ENCODE measurements around the gene IQGAP2.
"Not testable (repeated sequence)": the region's sequence is repeated elsewhere in the genome, so short reads cannot be mapped to it uniquely, and the experiment has no call there.

IQGAP2 gene, protein sequence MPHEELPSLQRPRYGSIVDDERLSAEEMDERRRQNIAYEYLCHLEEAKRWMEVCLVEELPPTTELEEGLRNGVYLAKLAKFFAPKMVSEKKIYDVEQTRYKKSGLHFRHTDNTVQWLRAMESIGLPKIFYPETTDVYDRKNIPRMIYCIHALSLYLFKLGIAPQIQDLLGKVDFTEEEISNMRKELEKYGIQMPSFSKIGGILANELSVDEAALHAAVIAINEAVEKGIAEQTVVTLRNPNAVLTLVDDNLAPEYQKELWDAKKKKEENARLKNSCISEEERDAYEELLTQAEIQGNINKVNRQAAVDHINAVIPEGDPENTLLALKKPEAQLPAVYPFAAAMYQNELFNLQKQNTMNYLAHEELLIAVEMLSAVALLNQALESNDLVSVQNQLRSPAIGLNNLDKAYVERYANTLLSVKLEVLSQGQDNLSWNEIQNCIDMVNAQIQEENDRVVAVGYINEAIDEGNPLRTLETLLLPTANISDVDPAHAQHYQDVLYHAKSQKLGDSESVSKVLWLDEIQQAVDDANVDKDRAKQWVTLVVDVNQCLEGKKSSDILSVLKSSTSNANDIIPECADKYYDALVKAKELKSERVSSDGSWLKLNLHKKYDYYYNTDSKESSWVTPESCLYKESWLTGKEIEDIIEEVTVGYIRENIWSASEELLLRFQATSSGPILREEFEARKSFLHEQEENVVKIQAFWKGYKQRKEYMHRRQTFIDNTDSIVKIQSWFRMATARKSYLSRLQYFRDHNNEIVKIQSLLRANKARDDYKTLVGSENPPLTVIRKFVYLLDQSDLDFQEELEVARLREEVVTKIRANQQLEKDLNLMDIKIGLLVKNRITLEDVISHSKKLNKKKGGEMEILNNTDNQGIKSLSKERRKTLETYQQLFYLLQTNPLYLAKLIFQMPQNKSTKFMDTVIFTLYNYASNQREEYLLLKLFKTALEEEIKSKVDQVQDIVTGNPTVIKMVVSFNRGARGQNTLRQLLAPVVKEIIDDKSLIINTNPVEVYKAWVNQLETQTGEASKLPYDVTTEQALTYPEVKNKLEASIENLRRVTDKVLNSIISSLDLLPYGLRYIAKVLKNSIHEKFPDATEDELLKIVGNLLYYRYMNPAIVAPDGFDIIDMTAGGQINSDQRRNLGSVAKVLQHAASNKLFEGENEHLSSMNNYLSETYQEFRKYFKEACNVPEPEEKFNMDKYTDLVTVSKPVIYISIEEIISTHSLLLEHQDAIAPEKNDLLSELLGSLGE (N-terminal part only)

DNA sequence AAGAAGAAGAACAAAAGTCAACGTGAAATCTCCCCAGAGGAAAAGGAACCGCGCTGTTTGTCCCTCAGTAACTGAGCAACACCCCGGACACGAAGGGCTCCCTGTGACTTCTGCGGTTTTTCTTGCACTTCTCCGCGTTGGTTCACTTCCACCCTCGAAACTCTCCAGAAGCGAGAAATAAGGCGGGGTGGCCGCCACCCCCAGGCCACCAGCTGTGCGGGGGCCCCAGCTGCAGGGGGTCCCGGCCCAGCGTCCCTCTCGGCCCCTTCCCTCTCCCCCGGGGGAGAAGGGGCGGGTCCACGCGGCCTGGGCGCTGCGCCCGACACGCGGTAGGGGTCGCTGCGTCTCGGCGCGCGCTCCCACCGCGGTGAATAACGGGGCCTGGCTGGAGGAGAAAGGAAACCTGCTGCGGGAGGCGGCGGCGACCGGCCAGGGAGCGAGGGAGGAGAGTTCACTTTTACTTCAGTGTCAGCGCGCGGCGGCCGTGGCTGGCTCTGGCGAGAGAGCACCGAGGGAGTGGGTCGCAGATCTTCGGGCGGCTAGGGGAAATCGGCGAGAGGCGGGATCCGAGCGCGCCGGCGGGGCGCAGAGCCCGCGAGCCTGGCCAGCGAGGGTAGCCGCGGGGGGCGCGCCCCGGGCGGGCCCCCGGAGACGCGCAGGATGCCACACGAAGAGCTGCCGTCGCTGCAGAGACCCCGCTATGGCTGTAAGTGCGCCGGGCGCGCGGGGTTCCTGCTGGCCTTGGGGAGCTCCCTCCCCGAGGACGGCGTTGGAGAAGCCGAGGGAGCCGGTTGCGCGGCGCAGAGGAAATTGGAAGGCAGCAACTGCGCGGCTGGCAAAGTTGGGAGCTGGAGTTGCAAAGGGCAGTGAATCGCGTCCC, at the start of gene IQGAP2:
IQGAP2 (plus strand) TSS at position 400 of the 880 bp plus-strand sequence; CDS start at position 661, 261 bp downstream.
- peak; percentile 57 for DNase-seq

DNA sequence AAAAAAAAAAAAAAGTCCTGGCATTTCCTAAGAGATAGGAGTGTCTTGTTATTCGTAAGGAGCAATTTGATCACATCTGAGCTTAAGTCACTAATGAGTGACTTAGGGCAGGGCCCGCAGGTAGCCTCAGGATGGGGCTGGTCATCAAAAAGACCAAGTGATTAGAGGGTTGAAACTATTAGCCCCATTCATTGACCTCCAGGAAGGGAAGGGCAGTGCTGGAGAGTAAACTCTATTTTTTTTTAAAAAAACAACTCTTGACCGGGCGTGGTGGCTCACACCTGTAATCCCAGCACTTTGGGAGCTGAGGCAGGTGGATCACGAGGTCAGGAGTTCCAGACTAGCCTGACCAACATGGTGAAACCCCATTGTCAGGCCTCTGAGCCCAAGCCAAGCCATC, 46.2 kb upstream of the IQGAP2 start:
- no peak for DNase-seq

DNA sequence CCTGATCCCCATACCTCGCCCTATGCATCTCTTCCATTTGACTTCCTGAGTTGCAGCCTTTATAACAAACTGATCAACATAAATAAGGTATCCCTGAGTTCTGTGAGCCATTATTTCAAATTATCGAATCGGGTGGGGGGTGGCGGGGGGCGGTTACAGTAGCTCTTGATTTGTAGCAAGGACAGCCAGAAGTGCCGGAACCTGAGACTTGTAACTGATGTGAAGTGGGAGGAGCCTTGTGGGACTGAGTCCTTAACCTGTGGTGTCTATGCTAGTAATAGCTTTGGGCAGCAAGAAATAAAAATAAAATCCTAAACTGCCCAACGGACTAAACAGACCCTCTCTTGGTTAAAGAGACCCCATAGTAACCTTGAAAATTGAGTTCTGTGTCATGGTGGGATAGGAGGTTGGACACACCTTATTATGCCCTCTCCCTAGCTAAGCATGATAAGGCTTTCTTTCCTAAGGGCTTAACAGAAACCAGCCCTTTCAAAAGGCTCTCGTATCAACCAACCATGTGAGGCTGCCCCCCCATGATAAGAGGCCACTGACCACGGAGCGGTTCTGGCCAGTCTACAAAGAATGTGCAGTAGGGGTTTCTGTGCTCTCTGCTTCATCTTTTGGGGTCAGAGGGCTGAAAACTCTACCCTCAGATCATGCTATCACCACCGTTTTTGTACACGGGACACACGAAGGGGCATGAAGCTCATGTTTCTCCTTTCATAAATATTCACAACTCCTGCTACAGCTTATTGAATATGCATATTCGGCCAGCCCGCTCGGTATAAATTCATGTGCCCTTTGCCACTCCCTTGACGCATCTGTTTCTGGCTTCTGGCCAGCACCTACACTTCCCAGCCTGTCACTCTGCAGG, 39.5 kb upstream of the IQGAP2 start:
- DNase-seq = no peak

DNA sequence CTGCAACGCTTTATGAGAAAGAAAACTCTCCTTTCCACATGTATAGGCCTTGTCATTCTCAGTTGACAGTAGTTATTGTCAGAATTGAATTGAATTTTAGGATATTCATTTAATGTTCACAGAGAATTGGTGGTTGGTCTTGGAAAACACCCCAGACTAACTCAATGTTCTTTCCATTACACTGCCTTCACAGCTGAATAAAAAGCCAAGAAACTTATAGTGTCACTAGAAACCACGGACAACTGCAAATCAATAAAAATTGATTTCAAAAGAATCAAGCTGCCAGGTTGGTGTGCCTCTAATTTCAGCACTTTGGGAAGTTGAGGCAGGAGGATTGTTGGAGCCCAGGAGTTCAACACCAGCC, 38.9 kb upstream of the IQGAP2 start:
- DNase-seq = no peak

DNA sequence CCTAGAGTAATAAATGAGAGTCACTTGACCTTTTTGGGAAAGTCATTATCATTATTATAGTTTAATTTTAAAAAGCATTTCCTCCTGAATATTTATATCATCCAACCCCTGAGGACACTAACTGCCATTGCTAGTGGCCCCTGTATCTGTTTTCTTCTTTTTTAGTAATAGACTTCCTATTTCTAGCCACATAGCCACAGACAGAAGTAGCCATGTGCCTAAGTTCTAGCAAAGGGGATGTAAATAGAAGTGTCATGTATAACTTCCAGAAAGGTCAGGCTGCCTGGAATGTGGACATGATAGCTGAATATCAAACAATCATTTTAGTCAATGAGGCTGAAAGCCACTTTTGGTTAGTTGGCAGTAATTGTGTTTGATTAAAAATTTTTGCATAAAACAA, 37.5 kb upstream of the IQGAP2 start:
- no peak for DNase-seq

DNA sequence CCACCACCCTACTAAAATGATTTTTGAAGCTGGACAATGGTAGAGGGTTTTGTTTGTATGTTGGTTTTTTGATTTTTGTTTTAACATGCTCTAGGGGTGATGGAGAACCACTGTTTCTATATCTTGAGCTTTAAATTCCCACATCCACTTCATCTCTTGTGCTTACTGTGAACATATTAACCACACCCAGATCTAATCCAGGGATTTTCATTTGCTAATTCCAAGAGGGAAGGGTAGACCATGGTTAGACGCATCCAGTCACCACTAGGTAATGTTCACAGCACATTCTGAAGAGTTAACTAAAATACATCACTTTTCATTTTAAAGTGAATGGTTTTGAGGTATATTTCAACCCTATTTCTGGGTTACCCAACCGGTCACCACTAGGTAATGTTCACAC, 36.5 kb upstream of the IQGAP2 start:
- no peak for DNase-seq

DNA sequence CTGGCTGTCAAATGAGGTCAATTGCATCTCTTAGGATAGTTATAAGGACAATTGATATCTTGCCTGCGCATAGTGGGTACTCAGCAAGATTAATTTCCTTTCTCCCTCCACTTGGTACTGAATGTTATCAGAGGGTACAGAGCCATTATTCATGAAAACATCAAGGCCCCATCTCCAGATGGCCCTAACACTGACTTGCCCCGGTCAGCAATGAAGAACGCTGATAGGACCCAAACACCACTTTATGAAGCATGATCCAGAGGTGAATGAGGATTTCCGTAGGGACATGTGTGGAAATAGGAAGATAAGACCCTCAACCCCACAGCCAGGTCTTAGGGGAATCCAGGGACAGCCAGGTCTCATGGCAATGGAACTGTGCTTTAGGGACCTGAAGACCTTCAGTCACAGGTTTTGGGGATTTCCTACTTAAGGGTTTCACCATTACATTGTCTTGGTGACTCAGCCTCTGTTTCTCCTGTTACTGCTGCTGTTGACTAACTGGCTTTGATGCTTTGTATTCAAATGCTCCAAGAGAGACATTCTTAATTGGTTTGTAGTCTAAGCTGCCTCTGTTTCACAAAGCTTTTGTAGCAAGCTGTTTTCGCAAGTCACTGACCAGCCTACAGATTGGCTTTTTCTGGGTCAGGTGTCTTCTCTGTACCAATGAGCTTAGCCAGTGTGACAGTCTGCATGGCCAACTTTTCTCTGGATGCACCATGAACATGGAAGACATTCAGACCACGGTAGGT, 35.3 kb upstream of the IQGAP2 start:
- DNase-seq = peak; percentile 7

DNA sequence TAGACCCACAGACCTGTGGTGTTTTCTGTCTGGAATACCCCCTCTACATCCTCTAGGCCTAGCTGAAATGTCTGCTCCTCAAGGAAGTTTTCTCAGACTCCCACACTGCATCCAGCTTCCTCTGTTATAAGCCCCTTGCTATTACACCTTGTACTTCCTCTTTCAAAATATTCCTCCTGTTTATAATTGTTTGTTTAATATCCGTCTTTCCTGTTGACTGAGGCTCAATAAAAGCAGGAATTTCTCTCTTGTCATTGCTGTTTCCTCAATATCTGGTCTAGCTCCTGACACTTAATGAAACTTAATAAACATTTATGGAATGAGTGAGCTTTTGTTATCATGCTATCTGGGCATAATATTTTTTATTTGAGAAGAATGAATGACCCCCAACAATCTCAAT, 34.1 kb upstream of the IQGAP2 start:
- DNase-seq = no peak

DNA sequence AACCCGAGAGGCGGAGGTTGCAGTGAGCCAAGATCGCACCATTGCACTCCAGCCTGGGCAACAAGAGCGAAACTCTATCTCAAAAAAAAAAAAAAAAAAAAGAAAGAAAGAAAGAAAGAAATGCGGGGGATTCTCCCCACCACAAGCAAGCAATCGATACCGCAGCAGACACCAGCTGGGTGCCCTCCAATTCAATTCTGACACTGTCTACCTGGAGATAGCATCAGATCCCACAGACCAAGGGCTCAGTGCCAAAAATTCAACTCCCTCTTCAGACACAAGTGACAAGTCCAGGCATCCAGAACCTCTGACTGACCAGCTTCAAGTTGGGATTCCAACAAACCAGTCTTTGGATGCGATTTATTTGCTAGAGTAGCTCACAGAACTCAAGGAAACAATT, 33.4 kb upstream of the IQGAP2 start:
- DNase-seq = not testable (repeated sequence)

DNA sequence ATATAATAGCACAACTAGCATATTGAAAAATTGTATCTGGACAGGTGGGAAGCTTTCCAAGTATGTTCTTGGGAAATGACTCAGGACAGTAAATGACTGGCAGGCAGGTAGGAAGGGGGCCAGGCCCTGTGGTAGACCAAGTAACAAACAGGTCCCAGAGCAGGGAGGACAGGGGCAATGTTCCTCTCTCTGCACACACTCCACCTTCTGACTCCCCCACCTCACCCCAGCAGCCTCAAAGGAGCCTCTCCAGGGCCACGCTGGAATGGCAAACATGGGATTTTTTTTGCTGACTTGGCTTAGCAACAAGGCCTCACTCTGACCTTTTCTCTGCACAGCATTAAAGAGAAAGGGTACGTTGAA, 31.1 kb upstream of the IQGAP2 start:
- no peak for DNase-seq

DNA sequence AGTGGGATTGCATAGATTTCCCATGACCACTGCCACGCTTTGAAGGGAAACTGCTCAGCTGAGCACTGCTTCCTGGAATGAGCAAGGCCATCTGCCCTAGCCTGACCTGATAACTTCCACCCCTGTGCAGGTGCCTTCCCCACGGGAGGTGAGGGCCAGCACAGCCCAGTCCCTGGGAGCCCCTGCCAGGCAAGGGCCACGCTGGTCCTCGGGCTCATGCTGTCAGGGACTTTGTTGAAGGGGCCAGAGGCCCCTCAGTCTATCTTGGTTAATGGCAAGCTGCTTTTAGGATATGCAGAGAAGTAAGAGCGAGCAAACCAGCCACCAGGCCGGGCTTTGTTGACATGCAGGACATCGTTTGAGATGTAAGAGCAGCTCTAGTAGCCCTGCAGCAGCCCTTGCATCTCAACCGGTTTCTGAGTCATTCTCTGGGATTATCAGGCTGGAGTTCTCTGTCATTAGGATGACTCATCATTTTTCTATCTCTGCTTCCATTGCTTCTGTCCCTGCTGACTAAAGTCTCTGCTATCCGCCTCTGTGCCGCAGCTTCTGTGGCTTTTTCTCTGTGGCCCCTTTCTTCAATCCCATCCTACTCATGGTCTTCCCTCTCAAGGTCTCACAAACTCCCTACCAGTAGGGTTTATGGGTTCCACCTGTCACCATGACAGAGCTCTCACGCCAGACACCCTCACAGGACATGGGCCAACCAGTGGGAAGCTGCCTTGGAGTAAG, 30.6 kb upstream of the IQGAP2 start:
- DNase-seq = peak; percentile 94

DNA sequence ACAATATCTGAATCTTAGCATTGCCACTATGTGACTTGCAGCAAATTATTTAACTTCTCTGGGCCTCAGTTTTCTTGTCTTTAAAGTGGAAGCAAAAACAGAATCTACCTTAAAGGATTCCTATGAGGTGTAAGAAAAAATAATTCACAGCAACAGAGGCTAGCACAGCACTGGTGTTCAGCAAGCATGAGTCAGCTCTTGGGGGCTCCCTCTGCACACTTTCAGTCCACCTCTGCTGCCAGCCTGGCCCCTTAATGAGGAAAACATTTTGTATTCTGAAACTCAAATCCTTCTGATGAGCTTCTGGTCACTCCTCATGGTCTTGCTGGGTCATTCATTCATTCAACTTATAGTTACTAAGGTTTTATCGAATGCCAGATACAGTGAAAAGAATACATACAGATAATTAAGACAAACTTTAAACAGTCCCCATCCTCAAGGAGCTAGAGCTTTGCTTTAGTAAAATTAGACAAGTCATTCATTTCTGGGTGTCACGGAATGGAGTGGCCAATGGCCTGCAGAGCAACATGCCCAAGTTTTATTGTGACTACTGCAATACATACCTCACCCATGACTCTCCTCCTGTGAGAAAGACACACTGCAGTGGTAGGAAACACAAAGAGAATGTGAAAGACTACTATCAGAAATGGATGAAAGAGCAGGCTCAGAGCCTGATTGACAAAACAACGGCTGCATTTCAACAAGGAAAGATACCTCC, 26.8 kb upstream of the IQGAP2 start:
- DNase-seq = peak; percentile 25

DNA sequence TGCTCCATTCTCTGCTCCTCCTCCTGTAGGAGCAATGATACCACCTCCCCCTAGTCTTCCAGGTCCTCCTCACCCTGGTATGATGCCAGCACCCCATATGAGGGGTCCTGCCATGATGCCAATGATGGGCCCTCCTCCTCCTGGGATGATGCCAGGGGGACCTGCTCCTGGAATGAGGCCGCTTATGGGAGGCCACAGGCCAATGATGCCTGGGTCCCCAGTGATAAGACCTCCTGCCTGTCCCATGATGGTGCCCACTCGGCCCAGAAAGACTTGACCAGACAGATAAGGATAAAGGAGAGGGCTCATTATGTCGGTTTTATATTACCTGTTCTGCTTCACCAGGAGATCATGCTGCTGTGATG, 26.2 kb upstream of the IQGAP2 start:
- no peak for DNase-seq

DNA sequence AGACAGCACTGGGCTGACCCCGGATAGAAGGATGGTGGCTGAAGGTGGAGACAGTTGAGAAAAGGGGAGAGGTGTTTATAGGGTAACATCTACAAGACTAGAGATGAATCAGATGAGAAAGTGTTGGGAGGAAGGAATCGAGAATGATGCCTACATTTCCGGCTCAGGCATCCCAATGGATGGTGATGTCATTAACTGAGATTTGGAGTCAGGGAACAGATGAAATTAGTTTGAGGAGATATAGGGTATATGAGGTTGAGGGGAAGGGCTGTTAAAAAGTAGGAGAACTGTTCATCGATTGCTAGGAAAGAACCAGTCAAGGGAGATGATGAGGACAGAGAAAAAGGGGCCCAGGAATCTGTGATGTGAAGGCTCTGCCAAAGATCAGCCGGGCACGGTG, 24.7 kb upstream of the IQGAP2 start:
- DNase-seq = no peak

DNA sequence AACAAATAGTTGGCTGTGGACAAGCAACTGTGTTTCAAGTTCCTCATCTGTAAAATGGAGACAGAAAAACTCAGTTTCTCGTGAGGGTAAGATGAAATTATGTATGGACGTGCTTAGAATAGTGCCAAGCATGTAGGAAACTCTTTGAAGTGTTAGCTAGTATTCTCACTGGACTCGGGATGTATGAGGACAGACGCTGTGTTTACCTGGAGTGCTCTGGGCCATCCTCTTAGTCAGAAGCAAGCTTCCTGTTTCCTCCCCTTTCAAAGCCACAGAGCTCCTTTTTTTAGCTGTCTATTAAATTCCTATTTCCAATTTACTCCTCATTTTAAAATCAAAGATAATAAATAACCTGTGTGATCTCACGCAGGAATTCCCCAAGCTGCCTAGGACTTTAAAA, 23.8 kb upstream of the IQGAP2 start:
- DNase-seq = no peak

DNA sequence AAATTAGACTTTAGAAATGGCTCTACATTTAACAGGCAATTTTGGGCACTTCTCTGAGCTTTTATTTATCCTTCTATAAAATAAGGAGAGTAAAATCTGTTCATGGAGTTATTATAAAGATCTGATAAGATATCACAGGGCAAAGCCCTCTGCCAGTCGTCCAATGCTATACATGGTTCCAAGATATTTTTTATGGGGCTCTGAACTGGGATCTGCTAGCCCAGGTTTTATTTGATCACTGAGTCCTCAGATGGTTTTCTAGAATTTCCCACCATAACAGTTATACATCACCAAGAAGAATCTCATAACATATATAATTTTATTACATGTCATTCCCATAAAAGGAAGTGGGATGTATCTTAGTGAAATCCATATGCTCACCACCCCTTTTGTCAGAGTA, 23.2 kb upstream of the IQGAP2 start:
- DNase-seq = no peak

DNA sequence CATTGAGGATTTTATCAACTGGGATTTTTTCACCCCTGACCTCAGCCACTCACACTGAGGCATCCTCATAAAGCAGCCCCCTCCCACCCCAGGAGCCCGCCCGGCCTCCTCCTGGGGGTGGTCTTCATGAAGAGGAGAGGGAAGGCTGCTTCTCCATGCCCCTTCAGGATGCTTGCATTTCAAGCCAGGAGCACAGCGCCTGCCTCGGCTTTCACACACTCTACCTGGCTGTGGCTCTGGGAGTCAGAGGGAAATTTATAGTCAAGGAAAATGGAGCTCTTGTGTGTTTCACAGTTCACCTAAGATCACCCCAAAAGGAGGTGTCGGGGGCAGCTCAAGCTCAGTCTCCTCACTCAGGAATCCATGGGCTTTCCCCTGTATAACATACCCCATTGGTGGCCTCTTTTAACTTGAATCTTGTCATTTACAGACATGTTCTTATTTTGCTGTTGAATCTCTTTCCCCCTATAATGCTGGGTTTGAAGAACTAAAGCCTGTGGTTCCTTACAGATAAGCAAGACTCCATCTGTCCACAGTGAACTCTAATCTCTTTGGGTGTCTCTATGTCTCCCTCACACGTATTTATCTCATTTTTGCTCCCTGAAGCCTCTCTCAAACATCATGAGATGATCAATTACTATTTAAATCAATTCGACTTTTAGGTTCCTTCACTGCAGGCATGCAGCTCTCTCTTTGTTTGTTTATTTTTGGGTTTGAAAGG, 22.6 kb upstream of the IQGAP2 start:
- DNase-seq = no peak

DNA sequence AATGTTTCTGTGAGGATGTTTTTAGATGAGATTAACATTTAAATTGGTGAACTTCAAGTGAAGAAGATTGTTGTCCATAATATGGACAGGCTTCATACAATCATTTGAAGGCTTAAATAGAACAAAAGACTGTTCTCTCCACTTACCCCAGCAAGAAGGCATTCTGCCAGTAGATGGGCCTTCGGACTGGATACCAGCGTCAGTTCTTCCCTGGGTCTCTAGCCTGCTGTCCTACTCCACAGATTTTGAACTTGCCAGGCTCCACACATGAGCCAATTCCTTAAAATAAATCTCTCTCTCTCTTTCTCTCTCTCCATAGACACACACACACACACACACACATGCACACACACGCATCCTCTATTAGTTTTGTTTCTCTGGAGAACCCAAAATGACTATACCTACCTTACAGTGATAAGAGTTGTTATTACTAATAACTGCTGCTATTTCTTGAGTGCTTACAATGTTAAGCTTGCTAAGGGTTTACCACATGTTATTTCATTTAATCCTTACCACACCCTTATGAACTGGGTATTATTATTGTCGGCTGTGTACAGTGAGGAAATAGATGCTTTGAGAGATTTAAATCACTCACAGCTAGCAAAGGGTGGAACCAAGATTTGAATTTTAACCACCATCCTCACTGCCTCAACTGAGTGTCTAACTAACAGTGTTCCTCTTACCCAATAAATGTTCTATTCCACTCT, 19.8 kb upstream of the IQGAP2 start:
- DNase-seq = no peak

All from fibroblast of skin of right quadriceps (primary cell).